ENCODE measurements around the gene ADAMTSL1. TPM values are rescaled to one million over a fixed set of nuclear protein-coding genes. Genes with fewer than 3 reads are reported as not detected.

ADAMTSL1 gene
- total RNA-seq, 1 experiment from 2014 or later, result not detected

DNA sequence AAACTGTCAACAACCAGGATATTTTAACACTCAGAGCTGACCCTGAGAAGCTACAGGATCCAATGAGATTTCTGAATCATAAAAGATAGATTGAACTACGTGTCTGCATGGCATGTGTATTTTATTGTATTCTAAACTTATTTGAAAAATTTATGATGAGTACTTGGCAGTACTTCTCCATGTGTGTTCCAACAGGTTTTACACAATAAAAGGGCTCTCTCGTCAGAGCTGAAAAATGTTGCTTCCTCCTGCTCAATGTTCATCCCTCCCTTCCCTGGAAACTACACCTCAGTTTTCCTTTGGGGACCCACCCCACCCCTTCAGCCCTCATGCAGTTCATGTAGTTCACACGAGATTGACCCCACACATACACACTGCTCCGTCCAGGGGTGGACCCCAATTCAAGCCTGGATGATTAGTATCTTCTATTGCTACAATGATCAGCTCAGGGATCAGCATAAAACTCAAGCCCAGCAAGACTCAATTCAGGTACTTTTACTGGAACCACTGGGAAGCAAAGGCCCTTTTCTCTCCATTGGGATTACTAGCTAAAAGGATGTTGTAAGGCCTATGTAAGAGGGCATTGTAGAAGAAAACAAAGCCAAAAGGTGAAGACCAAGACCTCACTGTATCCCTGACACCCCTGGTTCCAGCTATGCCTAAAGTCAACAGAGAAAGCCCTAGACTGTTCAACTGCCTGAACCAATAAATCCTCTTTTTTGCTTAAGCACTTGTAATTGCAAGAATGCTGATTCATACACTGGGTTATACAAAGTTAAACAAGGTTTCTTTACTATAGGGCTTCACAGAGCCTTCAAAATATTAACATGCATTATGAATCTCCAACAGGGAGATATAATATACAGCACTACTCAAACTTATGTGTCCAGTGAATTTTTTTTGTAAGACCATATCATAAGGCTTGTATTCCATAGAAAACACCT, 446.5 kb downstream of the ADAMTSL1 start:
- Histone ChIP-seq H3K79me2 (ENCODE audit: insufficient read depth, low read length) (no peaks in the 10 kb centered on the region), H3K4me1 (ENCODE audit: control insufficient read depth in 1 of 2, insufficient read depth in 2 of 2, low read length in 2 of 2) (no peaks in the 10 kb centered on the region), H2AFZ (ENCODE audit: low read depth, low read length, poor library complexity, severe bottlenecking) (no peak overlapping the region), H3K36me3 (ENCODE audit: control insufficient read depth in 1 of 2, insufficient read depth in 2 of 2, low read length in 2 of 2) (no peaks in the 10 kb centered on the region), H4K20me1 (ENCODE audit: insufficient read depth) (no peaks in the 10 kb centered on the region), H3K9me2 (ENCODE audit: insufficient read depth) (no peaks in the 10 kb centered on the region), H3K27me3 (ENCODE audit: insufficient read depth, low read length) (no peaks in the 10 kb centered on the region; the same call in 1 of the 2 replicates), H3K27ac (ENCODE audit: low read depth, low read length) (no peak overlapping the region), H3K9me3 (ENCODE audit: control insufficient read depth in 1 of 2, insufficient read depth in 1 of 2, low read depth in 1 of 2, low read length in 2 of 2) (no peaks in the 10 kb centered on the region), H3K9ac (ENCODE audit: low read length) (no peak overlapping the region), H3K4me2 (ENCODE audit: low read length) (no peak overlapping the region), H3K4me3 (replicated peaks in 1 of 2; ENCODE audit: low read depth in 1 of 2, low read length in 2 of 2) (no peak overlapping the region)
- no peak for TF ChIP-seq SP1 (IDR thresholded peaks at IDR 0.05; ENCODE audit: low read depth)
- no peak for TF ChIP-seq YY1 (IDR thresholded peaks at IDR 0.05; ENCODE audit: extremely low read depth, insufficient replicate concordance, low read depth, low read length)
- no peak for TF ChIP-seq MAX (IDR thresholded peaks at IDR 0.05)
- TF ChIP-seq EZH2phosphoT487 (IDR thresholded peaks at IDR 0.05; ENCODE audit: borderline replicate concordance), result no peak
- TF ChIP-seq, protein P1, sequence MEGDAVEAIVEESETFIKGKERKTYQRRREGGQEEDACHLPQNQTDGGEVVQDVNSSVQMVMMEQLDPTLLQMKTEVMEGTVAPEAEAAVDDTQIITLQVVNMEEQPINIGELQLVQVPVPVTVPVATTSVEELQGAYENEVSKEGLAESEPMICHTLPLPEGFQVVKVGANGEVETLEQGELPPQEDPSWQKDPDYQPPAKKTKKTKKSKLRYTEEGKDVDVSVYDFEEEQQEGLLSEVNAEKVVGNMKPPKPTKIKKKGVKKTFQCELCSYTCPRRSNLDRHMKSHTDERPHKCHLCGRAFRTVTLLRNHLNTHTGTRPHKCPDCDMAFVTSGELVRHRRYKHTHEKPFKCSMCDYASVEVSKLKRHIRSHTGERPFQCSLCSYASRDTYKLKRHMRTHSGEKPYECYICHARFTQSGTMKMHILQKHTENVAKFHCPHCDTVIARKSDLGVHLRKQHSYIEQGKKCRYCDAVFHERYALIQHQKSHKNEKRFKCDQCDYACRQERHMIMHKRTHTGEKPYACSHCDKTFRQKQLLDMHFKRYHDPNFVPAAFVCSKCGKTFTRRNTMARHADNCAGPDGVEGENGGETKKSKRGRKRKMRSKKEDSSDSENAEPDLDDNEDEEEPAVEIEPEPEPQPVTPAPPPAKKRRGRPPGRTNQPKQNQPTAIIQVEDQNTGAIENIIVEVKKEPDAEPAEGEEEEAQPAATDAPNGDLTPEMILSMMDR (IDR thresholded peaks at IDR 0.05 in 2 of 3, conservative IDR thresholded peaks at IDR 0.05 in 1 of 3; ENCODE audit: borderline replicate concordance in 1 of 3, insufficient read depth in 1 of 3, low read depth in 2 of 3, low read length in 2 of 3), result no peak
- TF ChIP-seq POLR2A (IDR thresholded peaks at IDR 0.05; ENCODE audit: borderline replicate concordance, extremely low read depth, insufficient read depth, insufficient read length), result no peak
- TF ChIP-seq POLR2AphosphoS5 (IDR thresholded peaks at IDR 0.05; ENCODE audit: low read depth, low read length), result no peak
- TF ChIP-seq CEBPB (IDR thresholded peaks at IDR 0.05; ENCODE audit: low read depth), result no peak
- no TSS peak for BruUV-seq (replicated peaks)
- ATAC-seq (no peak), DNase-seq (ENCODE audit: low read depth, low spot score) (no peak)
- intact Hi-C loops (cut with micrococcal nuclease), result no loop called here
- ChIA-PET POLR2A (no interaction called here), CTCF (no interaction called here), RAD21 (ENCODE audit: low non-redundant PET in 1 of 2, low total read pairs in 2 of 2, uncharacterized antibody in 2 of 2, unreplicated experiment in 2 of 2) (no interaction called here)
